ENCODE measurements around the gene TNFRSF25. TPM values are rescaled to one million over a fixed set of nuclear protein-coding genes. Genes with fewer than 3 reads are reported as not detected.
A peak's percentile ranks its signal among the peaks of the same experiment; 100 is the strongest.

The TNFRSF25 gene
- total and polyA plus RNA-seq, 9 of the 15 experiments (the other 6 are each of a cell fraction or from before 2014, with no cell fraction given): 0.24 to 0.49 TPM; not detected in 7

- TF ChIP-seq RNF219 (CRISPR knock-in tag; IDR thresholded peaks at IDR 0.05): no peak
- TF ChIP-seq ZNF175 (CRISPR knock-in tag; IDR thresholded peaks at IDR 0.05; ENCODE audit: low read depth): no peak
- no peak for TF ChIP-seq SNRNP70 (optimal IDR thresholded peaks at IDR 0.05; ENCODE audit: low read depth, low read length)
- TF ChIP-seq NFIC (IDR thresholded peaks at IDR 0.05): no peak
- TF ChIP-seq FIP1L1 (IDR thresholded peaks at IDR 0.05; ENCODE audit: low read depth, low read length, poor library complexity, severe bottlenecking): peak; percentile 59
- TF ChIP-seq CREB3L1 (IDR thresholded peaks at IDR 0.05; ENCODE audit: borderline replicate concordance, low read depth): no peak
- no peak for TF ChIP-seq HBP1 (CRISPR knock-in tag; IDR thresholded peaks at IDR 0.05)
- TF ChIP-seq ZNF12 (CRISPR knock-in tag; IDR thresholded peaks at IDR 0.05): 0 out of 2 replicates have a peak, but pooled peaks have one; percentile 28
- no peak for TF ChIP-seq MCM2 (IDR thresholded peaks at IDR 0.05; ENCODE audit: low read depth)
- TF ChIP-seq TRIM28 (IDR thresholded peaks at IDR 0.05): no peak
- TF ChIP-seq BRD4 (IDR thresholded peaks at IDR 0.05): no peak
- peak; percentile 32 for TF ChIP-seq HMGN3 (IDR thresholded peaks at IDR 0.05; ENCODE audit: borderline replicate concordance, extremely low read depth, insufficient read length, low read depth, low read length)
- 0 out of 2 replicates have a peak, but pooled peaks have one; percentile 17 for TF ChIP-seq ETV5 (CRISPR knock-in tag; IDR thresholded peaks at IDR 0.05; ENCODE audit: low read depth)
- no peak for TF ChIP-seq ZNF511 (CRISPR knock-in tag; IDR thresholded peaks at IDR 0.05)
- no peak for TF ChIP-seq HNRNPH1 (optimal IDR thresholded peaks at IDR 0.05; ENCODE audit: low read depth, low read length)
- no peak for TF ChIP-seq ZNF644 (tag; IDR thresholded peaks at IDR 0.05; ENCODE audit: low read depth)
- 0 out of 2 replicates have a peak, but pooled peaks have one; percentile 56 for TF ChIP-seq RBM14 (IDR thresholded peaks at IDR 0.05; ENCODE audit: borderline replicate concordance, insufficient read depth, low read depth, low read length)
- no peak for TF ChIP-seq YBX1 (IDR thresholded peaks at IDR 0.05)
- no peak for TF ChIP-seq IFI16 (CRISPR knock-in tag; IDR thresholded peaks at IDR 0.05)
Observed at GRCh38 chr1:6470132-6471085, 4.4 kb upstream of the TNFRSF25 start (continued).
